RWPE1 (cell line): ENCODE data around the gene IL17B.

Experiments used
- CTCF ChIA-PET: fragments of 350-600 bp; sonication (Branson Sonifier 250); formaldehyde crosslinking; extraction: SDS; loops from one replicate; lab custom pipeline; 2021; lab: Yijun Ruan, JAX
- POLR2A ChIA-PET: fragments of 400-600 bp; formaldehyde crosslinking; extraction: SDS; loops from one replicate; lab custom pipeline; 2020; ENCODE audit warnings: antibody characterized with exemption; ENCODE audit not compliant: low non-redundant PET; lab: Yijun Ruan, JAX
- DNase-seq: peaks from one replicate; pipeline ENCODE4 v3.0.0; 2012; ENCODE audit warnings: low spot score
- H3K27ac ChIP-seq: fragments of 450-650 bp; 2 replicates; pipeline ENCODE4 v1.5.1; 2017
- TF ChIP-seq, protein P1 (sequence below): fragments of 450-650 bp; conservative IDR thresholded peaks from 2 replicates; pipeline ENCODE4 v1.5.1; 2017; ENCODE audit warnings: low read depth, mild to moderate bottlenecking

The IL17B gene

DNA sequence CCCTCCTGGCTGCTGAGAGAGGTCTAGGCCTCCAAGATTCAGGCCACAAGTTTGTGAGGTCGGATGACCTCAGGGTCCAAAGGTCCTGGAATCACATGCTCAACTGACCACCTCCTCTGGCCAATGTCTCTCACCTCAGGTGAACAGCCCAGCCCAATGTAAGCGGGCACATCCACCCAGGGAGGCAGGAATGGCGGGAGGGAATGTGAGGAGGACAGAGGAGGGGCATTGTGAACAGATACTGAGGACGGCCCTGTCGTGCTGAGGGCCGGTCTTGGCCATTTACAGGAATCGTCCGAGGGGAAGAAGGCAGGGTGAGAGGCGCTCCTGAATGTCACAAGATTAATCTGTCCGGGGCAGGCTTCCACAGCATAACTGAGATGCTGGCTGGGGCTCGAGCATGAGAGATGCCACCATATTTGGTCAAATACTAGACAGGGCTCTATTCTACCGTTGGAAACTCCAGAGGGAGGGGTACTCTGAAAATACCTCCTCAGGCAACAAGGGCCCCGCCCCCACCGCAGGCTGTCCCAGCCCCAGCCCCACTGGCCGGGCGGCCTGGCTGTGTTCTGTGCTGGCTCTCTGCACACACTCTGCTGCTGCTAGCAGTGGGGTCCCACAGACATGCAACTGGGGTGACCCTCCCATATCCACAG is 1.5 kb upstream of the IL17B start:
- ChIA-PET POLR2A (no interaction called here), CTCF (interaction anchor here (0.6 to 2.4 kb wide), 15 partner anchors 8 to 185 kb away, joined by 3 to 26 read pairs (median 5); no protein-coding TSS in a partner anchor)
- TF ChIP-seq, protein P1, sequence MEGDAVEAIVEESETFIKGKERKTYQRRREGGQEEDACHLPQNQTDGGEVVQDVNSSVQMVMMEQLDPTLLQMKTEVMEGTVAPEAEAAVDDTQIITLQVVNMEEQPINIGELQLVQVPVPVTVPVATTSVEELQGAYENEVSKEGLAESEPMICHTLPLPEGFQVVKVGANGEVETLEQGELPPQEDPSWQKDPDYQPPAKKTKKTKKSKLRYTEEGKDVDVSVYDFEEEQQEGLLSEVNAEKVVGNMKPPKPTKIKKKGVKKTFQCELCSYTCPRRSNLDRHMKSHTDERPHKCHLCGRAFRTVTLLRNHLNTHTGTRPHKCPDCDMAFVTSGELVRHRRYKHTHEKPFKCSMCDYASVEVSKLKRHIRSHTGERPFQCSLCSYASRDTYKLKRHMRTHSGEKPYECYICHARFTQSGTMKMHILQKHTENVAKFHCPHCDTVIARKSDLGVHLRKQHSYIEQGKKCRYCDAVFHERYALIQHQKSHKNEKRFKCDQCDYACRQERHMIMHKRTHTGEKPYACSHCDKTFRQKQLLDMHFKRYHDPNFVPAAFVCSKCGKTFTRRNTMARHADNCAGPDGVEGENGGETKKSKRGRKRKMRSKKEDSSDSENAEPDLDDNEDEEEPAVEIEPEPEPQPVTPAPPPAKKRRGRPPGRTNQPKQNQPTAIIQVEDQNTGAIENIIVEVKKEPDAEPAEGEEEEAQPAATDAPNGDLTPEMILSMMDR = no peak
- H3K27ac ChIP-seq = 0 out of 2 replicates have a peak overlapping the region, but pooled peaks have one; percentile 42
- no peak for DNase-seq

DNA sequence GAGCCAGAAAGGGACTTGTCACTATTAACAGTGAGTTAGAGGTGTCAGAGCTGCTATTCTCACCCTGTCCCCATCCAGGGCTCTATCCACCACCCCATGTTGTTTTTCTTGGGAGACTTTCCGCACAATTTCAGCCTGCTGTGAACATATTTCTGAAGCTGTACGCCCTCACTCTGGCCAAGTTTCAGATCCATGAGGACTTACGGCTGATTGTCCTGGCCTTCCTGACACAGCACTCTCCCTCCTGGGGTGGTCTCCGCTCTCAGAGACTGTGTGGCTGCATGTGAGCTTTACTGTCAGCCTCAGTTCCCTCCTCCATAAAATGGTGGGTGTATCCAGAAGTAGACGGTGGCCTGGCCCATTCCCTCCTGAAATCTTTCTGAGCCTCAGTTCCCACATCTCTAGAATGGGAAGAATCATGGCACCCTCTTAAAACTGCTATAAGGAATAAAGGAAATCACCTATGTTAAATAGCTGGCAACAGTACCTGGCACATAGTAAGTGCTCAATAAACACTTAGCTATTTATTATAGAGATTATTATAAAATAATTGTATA is 804 bp upstream of the IL17B start:
- TF ChIP-seq, protein P1 = no peak
- ChIA-PET POLR2A (no interaction called here), CTCF (interaction anchor here (0.6 to 1.0 kb wide), 2 partner anchors 55 to 189 kb away, joined by 3 to 5 read pairs; no protein-coding TSS in a partner anchor)
- H3K27ac ChIP-seq = peak overlapping the region; percentile 75
- no peak for DNase-seq

DNA sequence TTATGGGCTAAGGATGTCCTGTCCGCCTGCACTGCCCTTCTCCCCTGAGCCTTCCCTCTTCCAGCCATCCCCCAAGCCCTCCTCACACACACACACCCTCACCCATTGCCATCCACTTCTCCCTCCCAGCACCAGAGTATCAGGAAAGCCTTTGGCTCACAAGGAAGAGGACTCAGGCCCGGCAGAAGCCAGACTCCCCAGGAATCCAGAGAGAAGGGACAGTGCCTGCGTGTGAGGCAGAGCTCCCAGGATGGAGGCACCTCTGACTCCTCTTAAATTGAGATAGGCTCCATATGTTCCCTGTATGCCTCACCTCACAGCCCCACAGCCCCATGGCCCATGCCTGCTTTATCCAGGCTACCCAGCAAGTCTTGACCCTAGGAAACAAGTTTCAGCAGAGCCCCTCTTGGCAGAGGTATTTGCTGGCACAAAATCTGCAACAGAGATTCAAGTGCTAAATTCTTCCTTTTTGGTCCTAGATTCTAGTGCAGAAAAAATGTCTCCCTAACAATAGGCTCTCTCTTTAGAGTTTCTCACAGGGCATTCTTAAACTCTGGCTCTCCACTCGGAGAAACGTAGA is 761 bp downstream of the IL17B start:
- DNase-seq = no peak
- TF ChIP-seq, protein P1 = no peak
- CTCF ChIA-PET = interaction anchor here (0.6 to 0.8 kb wide), 2 partner anchors 64 to 1264 kb away, joined by 5 read pairs; no protein-coding TSS in a partner anchor
- H3K27ac ChIP-seq = peak overlapping the region; percentile 75
- POLR2A ChIA-PET = no interaction called here

DNA sequence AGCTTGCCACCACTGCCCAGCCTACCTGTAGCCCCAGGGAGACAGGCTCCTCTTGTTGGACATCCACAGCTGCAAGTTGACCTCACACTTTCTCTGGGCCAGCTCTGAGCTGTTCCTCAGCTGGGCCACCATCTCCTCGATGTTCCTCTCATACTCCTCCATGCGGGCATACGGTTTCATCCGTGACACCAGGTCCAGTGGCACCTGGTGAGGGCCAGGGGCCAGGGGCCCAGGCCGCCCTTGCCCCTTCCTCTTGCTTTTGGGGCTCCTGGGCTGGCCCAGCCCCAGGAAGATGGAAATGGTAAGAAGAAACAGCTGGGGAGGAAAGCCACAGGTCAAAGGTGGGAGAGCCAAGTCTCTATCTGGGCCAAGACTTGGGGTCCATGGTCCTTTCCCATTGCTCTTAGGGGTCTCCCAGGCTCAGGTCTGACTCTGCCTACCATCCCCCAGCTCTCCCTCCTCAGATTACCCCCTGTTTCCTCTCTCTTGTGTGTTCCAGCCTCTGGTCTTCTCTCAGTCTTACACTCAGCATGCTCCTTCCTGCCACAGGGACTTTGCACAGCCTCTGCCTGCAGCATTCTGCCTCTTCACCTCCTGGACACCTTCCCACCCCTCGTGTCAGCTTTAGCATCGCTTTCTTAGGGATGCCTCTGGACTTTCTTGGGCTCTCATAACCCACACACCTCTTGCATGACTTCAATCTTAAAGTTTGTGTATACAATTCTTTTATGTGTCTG is 2.2 kb downstream of the IL17B start:
- POLR2A ChIA-PET = no interaction called here
- DNase-seq = no peak
- CTCF ChIA-PET = interaction anchor here (0.6 to 1.7 kb wide), 2 partner anchors 9 to 175 kb away, joined by 5 to 8 read pairs; no protein-coding TSS in a partner anchor
- no peak overlapping the region for H3K27ac ChIP-seq
- TF ChIP-seq, protein P1 = no peak

DNA sequence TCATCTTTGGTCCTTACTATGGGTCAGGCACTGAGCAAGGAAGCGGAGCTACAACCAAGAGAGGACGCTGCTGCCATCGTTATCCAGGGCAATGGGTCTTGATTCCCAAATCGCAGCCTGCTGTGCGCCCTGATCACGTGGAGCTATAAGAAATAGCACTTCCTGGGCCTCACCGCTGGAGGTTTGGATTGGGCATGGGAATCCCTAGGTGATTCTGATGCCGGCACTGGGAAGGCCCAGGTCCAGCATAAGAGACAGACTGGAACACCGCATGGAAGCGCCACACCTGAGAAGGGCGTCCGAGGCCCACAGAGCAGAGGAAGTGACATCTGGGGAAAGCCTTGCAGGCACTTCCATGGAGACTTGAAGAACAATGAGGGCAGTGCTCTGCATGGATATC is 3.0 kb downstream of the IL17B start:
- ChIA-PET CTCF (interaction anchor here (1.7 kb wide), 1 partner anchor 8 kb away, joined by 8 read pairs; no protein-coding TSS in a partner anchor), POLR2A (no interaction called here)
- TF ChIP-seq, protein P1 = no peak

DNA sequence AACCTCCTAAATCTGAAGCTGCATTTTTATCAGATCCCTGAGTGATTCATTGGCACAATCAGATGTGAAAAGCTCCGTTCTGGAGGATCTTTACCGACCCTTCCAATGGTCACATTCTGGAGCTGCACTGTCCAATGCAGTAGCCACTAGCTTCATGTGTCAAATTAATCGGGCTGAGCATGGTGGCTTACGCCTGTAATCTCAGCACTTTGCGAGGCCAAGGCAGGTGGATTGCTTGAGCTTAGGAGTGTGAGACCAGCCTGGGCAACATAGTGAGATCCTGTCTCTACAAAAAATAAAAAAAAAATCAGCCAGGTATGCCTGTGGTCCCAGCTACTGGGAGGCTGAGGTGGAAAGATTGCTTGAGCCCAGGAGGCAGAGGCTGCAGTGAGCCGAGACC is 3.7 kb downstream of the IL17B start:
- no peak for DNase-seq
- no peak overlapping the region for H3K27ac ChIP-seq
- TF ChIP-seq, protein P1 = no peak
- CTCF ChIA-PET = interaction anchor here (0.8 to 1.7 kb wide), 2 partner anchors 7 to 58 kb away, joined by 3 to 8 read pairs; no protein-coding TSS in a partner anchor
- POLR2A ChIA-PET = no interaction called here

More for the DNA sequence above, 3.0 kb downstream of the IL17B start:
- H3K27ac ChIP-seq = no peak overlapping the region
- DNase-seq = no peak
